Stimulated activated CD4-positive, alpha-beta T cell treated with anti-CD3 and anti-CD28 coated beads, Interleukin-4, amount 100 ng/mL, for 48 hours (primary cell): Measurements from ENCODE around the gene KRTAP9-6.
"Not testable (repeated sequence)": the region's sequence is repeated elsewhere in the genome, so short reads cannot be mapped to it uniquely, and the experiment has no call there.

ENCODE experiments used
- DNase-seq, 2 donors: peaks; one replicate each; pipeline ENCODE4 v3.0.0-alpha.2; 2020; ENCODE audit warnings: low read depth in 2 of 2

The KRTAP9-6 gene

GRCh38 chr17:41271323-41271722 is 6.1 kb downstream of the KRTAP9-6 start:
- DNase-seq = not testable (repeated sequence)

GRCh38 chr17:41271858-41272257 is 6.7 kb downstream of the KRTAP9-6 start:
- DNase-seq = no peak

- not testable (repeated sequence) for DNase-seq
Measured at GRCh38 chr17:41275648-41276190, 10.5 kb downstream of the KRTAP9-6 start, which contains the start of gene KRTAP9-7. Gene KRTAP9-7, plus strand, starts transcription at chr17:41275698. Its CDS starts 0 bp downstream, at chr17:41275698.

- DNase-seq = no peak
Measured at GRCh38 chr17:41278176-41278955, 13.2 kb downstream of the KRTAP9-6 start.

- no peak for DNase-seq
Measured at GRCh38 chr17:41284043-41284442, 18.9 kb downstream of the KRTAP9-6 start.

GRCh38 chr17:41284546-41284945 is 19.4 kb downstream of the KRTAP9-6 start:
- DNase-seq = no peak

- DNase-seq = no peak
Measured at GRCh38 chr17:41287050-41287449, 21.9 kb downstream of the KRTAP9-6 start.

GRCh38 chr17:41294016-41294415 is 28.8 kb downstream of the KRTAP9-6 start:
- no peak for DNase-seq

GRCh38 chr17:41296846-41297245 is 31.7 kb downstream of the KRTAP9-6 start:
- DNase-seq = no peak

GRCh38 chr17:41298458-41299135 is 33.4 kb downstream of the KRTAP9-6 start:
- no peak for DNase-seq

- no peak for DNase-seq
Measured at GRCh38 chr17:41301204-41301790, 36.1 kb downstream of the KRTAP9-6 start.

GRCh38 chr17:41301916-41302901 is 37.0 kb downstream of the KRTAP9-6 start, which contains the start of gene KRTAP29-1:
Gene KRTAP29-1, minus strand, starts transcription at chr17:41302851. Its CDS starts 0 bp downstream, at chr17:41302851.
- no peak for DNase-seq

- no peak for DNase-seq
Measured at GRCh38 chr17:41302981-41303380, 37.8 kb downstream of the KRTAP9-6 start.

GRCh38 chr17:41304091-41304490 is 38.9 kb downstream of the KRTAP9-6 start:
- DNase-seq = no peak

GRCh38 chr17:41307647-41308046 is 42.5 kb downstream of the KRTAP9-6 start:
- DNase-seq = no peak

GRCh38 chr17:41308251-41308917 is 43.2 kb downstream of the KRTAP9-6 start:
- peak; percentile 21 to 23 for DNase-seq

- no peak for DNase-seq
Measured at GRCh38 chr17:41308918-41309359, 43.8 kb downstream of the KRTAP9-6 start, which contains the start of gene KRTAP16-1. Gene KRTAP16-1, minus strand, starts transcription at chr17:41309309. Its CDS starts 56 bp downstream, at chr17:41309253.

GRCh38 chr17:41311111-41311510 is 45.9 kb downstream of the KRTAP9-6 start:
- DNase-seq = no peak

- DNase-seq = no peak
Measured at GRCh38 chr17:41315204-41315794, 50.1 kb downstream of the KRTAP9-6 start, which contains the start of gene KRTAP17-1. Gene KRTAP17-1, minus strand, starts transcription at chr17:41315710. Its CDS starts 60 bp downstream, at chr17:41315650.
